Common myeloid progenitor, CD34-positive (primary cell): ENCODE data around the gene PKN1.
A peak's percentile ranks its signal among the peaks of the same experiment; 100 is the strongest.
"Not testable (repeated sequence)": the region's sequence is repeated elsewhere in the genome, so short reads cannot be mapped to it uniquely, and the experiment has no call there.

Experiments used
- CTCF ChIA-PET: fragments of 350-600 bp; sonication (Branson Sonifier 250); formaldehyde crosslinking; loops from one replicate; lab custom pipeline; 2021; ENCODE audit warnings: antibody characterized with exemption; lab: Charles Lee
- POLR2A ChIA-PET: fragments of 350-600 bp; sonication (Branson Sonifier 250); formaldehyde crosslinking; loops from one replicate; lab custom pipeline; 2021; ENCODE audit warnings: antibody characterized with exemption; lab: Charles Lee
- DNase-seq, 3 donors: peaks; one replicate each; pipeline versions ENCODE4 v3.0.0 to v3.0.0-alpha.2; 2013
- H3K27ac ChIP-seq, 2 experiments: 1 replicate in 1 of 2; 2 replicates in 1 of 2; pipeline ENCODE4 v1.7.0; 2013; ENCODE audit warnings: inconsistent platforms in 2 of 2, low read length in 2 of 2, mild to moderate bottlenecking in 2 of 2, low read depth in 1 of 2, moderate library complexity in 1 of 2; ENCODE audit not compliant: severe bottlenecking in 2 of 2, insufficient read depth in 1 of 2, poor library complexity in 1 of 2
- H3K27me3 ChIP-seq, 5 experiments: replicated peaks in 2 of 5; 1 replicate in 3 of 5; 2 replicates in 2 of 5; pipeline versions ENCODE4 v1.6.1 to v1.7.0; 2013; ENCODE audit warnings: low read length in 4 of 5, mild to moderate bottlenecking in 2 of 5, moderate library complexity in 2 of 5, inconsistent platforms in 1 of 5; ENCODE audit not compliant: insufficient read depth in 5 of 5, control insufficient read depth in 4 of 5
- H3K36me3 ChIP-seq, 4 experiments: 1 replicate in 2 of 4; 2 replicates in 2 of 4; pipeline versions ENCODE4 v1.6.1 to v1.7.0; 2013; ENCODE audit warnings: low read length in 3 of 4, control low read depth in 1 of 4, mild to moderate bottlenecking in 1 of 4; ENCODE audit not compliant: control insufficient read depth in 4 of 4, insufficient read depth in 4 of 4
- H3K4me1 ChIP-seq, 4 experiments: 1 replicate in 3 of 4; 2 replicates in 1 of 4; pipeline versions ENCODE4 v1.6.1 to v1.7.1; 2013; ENCODE audit warnings: low read length in 3 of 4, mild to moderate bottlenecking in 3 of 4, control low read depth in 1 of 4, inconsistent platforms in 1 of 4, moderate library complexity in 1 of 4; ENCODE audit not compliant: control insufficient read depth in 4 of 4, insufficient read depth in 4 of 4; ENCODE audit errors: control extremely low read depth in 1 of 4
- H3K4me3 ChIP-seq, 7 experiments: 1 replicate in 4 of 7; 2 replicates in 3 of 7; pipeline versions ENCODE4 v1.5.1 to v1.7.0; 2013; ENCODE audit warnings: mild to moderate bottlenecking in 7 of 7, low read length in 6 of 7, moderate library complexity in 6 of 7, inconsistent platforms in 2 of 7, low read depth in 2 of 7, control low read depth in 1 of 7; ENCODE audit not compliant: insufficient read depth in 4 of 7, control insufficient read depth in 1 of 7; ENCODE audit errors: extremely low read depth in 1 of 7
- H3K9me3 ChIP-seq, 5 experiments: 1 replicate in 4 of 5; 2 replicates in 1 of 5; pipeline versions ENCODE4 v1.6.1 to v1.7.1; 2013; ENCODE audit warnings: low read length in 4 of 5, mild to moderate bottlenecking in 2 of 5, inconsistent platforms in 1 of 5, low read depth in 1 of 5, moderate library complexity in 1 of 5; ENCODE audit not compliant: control insufficient read depth in 4 of 5, insufficient read depth in 2 of 5; ENCODE audit errors: control extremely low read depth in 1 of 5
- WGBS: methylation state at CpG from one replicate; pipeline ENCODE4 v1.1.5; 2013; ENCODE audit not compliant: insufficient coverage; 5-methylcytosine and 5-hydroxymethylcytosine counted together

The PKN1 gene

DNA sequence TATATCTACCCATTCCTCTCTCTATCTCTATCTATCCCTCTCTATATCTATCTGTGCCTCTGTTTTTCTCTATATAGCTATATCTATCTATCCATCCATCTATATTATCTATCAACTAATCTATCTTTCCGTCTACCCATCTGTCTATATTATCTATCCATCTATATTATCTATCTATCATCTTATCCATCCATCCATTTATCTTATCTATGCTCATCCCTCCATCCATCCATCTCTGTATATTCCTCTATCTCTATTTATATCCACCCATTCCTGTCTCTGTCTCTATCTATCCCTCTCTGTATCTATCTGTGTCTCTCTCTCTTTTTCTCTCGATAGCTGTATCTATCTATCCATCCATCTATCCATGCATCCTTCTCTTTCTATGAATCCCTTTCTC is 27.8 kb downstream of the PKN1 start:
- Histone ChIP-seq H3K36me3 (peaks cover 17 to 78% (median 46%) of the 10 kb centered on the region in 4 experiments), H3K27ac (no peak overlapping the region), H3K4me3 (no peak overlapping the region), H3K27me3 (no peaks in the 10 kb centered on the region), H3K4me1 (no peaks in the 10 kb centered on the region), H3K9me3 (no peaks in the 10 kb centered on the region)
- WGBS: 97% methylated on average over 2 of the region's 2 CpGs
- no peak for DNase-seq
- ChIA-PET POLR2A (no interaction called here), CTCF (no interaction called here)

DNA sequence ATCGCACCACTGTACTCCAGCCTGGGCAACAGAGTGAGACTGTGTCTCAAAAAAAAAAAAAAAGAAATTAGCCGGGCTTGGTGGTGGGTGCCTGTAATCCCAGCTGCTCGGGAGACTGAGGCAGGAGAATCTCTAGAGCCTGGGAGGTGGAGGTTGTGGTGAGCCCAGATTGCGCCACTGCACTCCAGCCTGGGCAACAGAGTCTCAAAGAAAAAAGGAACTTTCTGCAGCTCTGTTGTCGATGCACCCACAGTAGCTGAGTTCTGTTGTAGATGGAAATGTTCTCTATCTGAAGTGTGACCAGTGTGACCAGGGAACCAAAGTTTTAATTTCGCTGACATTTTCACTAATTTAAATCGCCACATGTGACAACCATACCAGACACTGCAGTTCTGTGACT is 29.3 kb downstream of the PKN1 start:
- WGBS: 100% methylated on average over 2 of the region's 7 CpGs
- H3K4me3 ChIP-seq, H3K9me3 ChIP-seq, DNase-seq, H3K4me1 ChIP-seq, CTCF ChIA-PET, H3K27ac ChIP-seq, POLR2A ChIA-PET, H3K27me3 ChIP-seq: not testable (repeated sequence)
- H3K36me3 ChIP-seq: peaks cover 15 to 82% (median 48%) of the 10 kb centered on the region in 4 experiments

DNA sequence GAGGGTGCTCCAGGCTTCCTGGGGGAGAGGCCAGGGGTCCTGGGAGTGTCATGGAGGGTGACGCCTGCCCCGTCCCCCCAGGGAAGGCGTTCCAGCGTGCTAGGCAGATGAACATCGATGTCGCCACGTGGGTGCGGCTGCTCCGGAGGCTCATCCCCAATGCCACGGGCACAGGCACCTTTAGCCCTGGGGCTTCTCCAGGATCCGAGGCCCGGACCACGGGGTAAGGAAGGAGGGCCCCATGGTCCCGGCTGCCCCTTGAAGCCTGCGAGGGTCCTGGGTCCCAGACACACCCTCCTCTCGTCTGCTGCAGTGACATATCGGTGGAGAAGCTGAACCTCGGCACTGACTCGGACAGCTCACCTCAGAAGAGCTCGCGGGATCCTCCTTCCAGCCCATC is 30.6 kb downstream of the PKN1 start:
- Histone ChIP-seq H3K27me3 (no peaks in the 10 kb centered on the region), H3K4me1 (no peaks in the 10 kb centered on the region), H3K9me3 (no peaks in the 10 kb centered on the region), H3K4me3 (no peak overlapping the region), H3K36me3 (peaks cover 15 to 82% (median 45%) of the 10 kb centered on the region in 4 experiments), H3K27ac (no peak overlapping the region)
- 96% methylated on average over 21 of the region's 21 CpGs for WGBS
- DNase-seq: no peak
- ChIA-PET CTCF (interaction anchor here (0.9 to 1.5 kb wide), 2 partner anchors 9 to 21 kb away, joined by 3 read pairs; no protein-coding TSS in a partner anchor), POLR2A (no interaction called here)

GRCh38 chr19:14467391-14467790 is 34.3 kb downstream of the PKN1 start:
- Histone ChIP-seq H3K4me3 (no peak overlapping the region), H3K36me3 (peaks cover 12 to 78% (median 53%) of the 10 kb centered on the region in 4 experiments), H3K27ac (no peak overlapping the region), H3K4me1 (peaks cover 0 to 7% (median 6%) of the 10 kb centered on the region in 4 experiments), H3K27me3 (peaks cover 0 to 2% (median 0%) of the 10 kb centered on the region in 5 experiments), H3K9me3 (no peaks in the 10 kb centered on the region)
- CTCF ChIA-PET: interaction anchor here (0.6 to 1.9 kb wide), 10 partner anchors 9 to 62 kb away, joined by 3 to 8 read pairs (median 4); partner anchors contain the start of gene PKN1
- POLR2A ChIA-PET: interaction anchor here (1.2 kb wide), 1 partner anchor 13 kb away, joined by 3 read pairs; no protein-coding TSS in a partner anchor
- WGBS: 93% methylated on average over 10 of the region's 12 CpGs
- no peak for DNase-seq

GRCh38 chr19:14467816-14468215 is 34.7 kb downstream of the PKN1 start:
- H3K4me3 ChIP-seq: no peak overlapping the region
- no peak overlapping the region for H3K27ac ChIP-seq
- CTCF ChIA-PET: interaction anchor here (0.6 to 3.1 kb wide), 11 partner anchors 9 to 62 kb away, joined by 3 to 17 read pairs (median 4); partner anchors contain the start of gene PKN1
- 89% methylated on average over 8 of the region's 9 CpGs for WGBS
- POLR2A ChIA-PET: interaction anchor here (1.2 kb wide), 1 partner anchor 12 kb away, joined by 3 read pairs; no protein-coding TSS in a partner anchor
- H3K9me3 ChIP-seq: no peaks in the 10 kb centered on the region
- H3K27me3 ChIP-seq: peaks cover 0 to 6% (median under 1%) of the 10 kb centered on the region in 5 experiments
- peak in 2 of 3 donors; percentile 50 to 73 for DNase-seq
- H3K36me3 ChIP-seq: peaks cover 12 to 74% (median 50%) of the 10 kb centered on the region in 4 experiments
- peaks cover 0 to 11% (median 11%) of the 10 kb centered on the region in 4 experiments for H3K4me1 ChIP-seq

DNA sequence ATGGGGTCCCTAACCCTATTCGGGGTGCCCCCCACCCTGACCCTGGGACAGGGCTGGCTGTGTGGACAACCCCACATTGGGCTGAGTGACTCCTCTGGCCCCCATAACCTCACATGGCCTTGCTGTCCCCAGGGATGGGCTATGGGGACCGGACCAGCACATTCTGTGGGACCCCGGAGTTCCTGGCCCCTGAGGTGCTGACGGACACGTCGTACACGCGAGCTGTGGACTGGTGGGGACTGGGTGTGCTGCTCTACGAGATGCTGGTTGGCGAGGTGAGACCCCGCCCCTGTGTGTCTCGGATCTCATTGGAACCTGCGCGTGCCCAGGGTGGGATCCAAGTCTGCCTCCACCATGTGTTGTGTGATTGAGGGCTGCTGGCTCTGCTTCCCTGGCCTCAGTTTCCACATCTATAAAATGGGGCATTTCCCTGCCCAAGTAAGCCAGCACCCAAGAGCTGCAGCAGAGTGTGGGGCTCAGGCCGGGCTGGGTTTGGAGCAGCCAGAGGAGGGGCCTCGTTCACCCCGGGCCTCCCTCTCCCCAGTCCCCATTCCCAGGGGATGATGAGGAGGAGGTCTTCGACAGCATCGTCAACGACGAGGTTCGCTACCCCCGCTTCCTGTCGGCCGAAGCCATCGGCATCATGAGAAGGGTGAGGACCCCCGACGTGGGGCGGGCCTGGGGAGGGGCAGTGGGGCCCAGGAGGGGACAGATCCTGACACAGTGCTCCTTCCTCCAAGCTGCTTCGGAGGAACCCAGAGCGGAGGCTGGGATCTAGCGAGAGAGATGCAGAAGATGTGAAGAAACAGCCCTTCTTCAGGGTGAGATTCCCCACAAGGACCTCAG is 37.1 kb downstream of the PKN1 start:
- DNase-seq: no peak
- Histone ChIP-seq H3K9me3 (no peaks in the 10 kb centered on the region), H3K4me1 (peaks cover 0 to 34% (median 25%) of the 10 kb centered on the region in 4 experiments), H3K27me3 (peaks cover 0 to 29% (median 7%) of the 10 kb centered on the region in 5 experiments), H3K27ac (no peak overlapping the region), H3K36me3 (peaks cover 3 to 52% (median 32%) of the 10 kb centered on the region in 4 experiments), H3K4me3 (no peak overlapping the region)
- ChIA-PET CTCF (interaction anchor here (3.1 kb wide), 1 partner anchor 10 kb away, joined by 17 read pairs; no protein-coding TSS in a partner anchor), POLR2A (interaction anchor here (0.5 to 0.8 kb wide), 2 partner anchors 14 to 48 kb away, joined by 3 read pairs; no protein-coding TSS in a partner anchor)
- 96% methylated on average over 23 of the region's 32 CpGs for WGBS
